Lung microvascular endothelial cell (primary cell): ENCODE measurements around the gene EIF4G1. TPM values are rescaled to one million over a fixed set of nuclear protein-coding genes. Genes with fewer than 3 reads are reported as not detected.

Experiments
- DNase-seq, 2 donors: peaks; one replicate each; pipeline versions ENCODE4 v3.0.0 to v3.0.0-alpha.2; 2010; ENCODE audit warnings: low read depth in 2 of 2
- total RNA-seq: library from RNA; depleted of rRNA; stranded (reverse); fragments of >200 nt; gene quantifications from 2 replicates; pipeline ENCODE4 v1.2.1, GENCODE V29; 2014

EIF4G1 gene
- total RNA-seq, 1 donor from 2014 or later: 237 TPM

- peak; percentile 24 to 56 for DNase-seq
These were observed 14.1 kb upstream of the EIF4G1 start for GRCh38 chr3:184300378-184300720.

- peak; percentile 44 to 62 for DNase-seq
These were observed 8.8 kb upstream of the EIF4G1 start for GRCh38 chr3:184305577-184305976.

GRCh38 chr3:184306341-184306972 is 7.9 kb upstream of the EIF4G1 start:
- no peak for DNase-seq

- no peak for DNase-seq
These were observed 6.5 kb upstream of the EIF4G1 start for GRCh38 chr3:184307915-184308314.

GRCh38 chr3:184308744-184309143 is 5.7 kb upstream of the EIF4G1 start:
- no peak for DNase-seq

- no peak for DNase-seq
These were observed 2.8 kb upstream of the EIF4G1 start for GRCh38 chr3:184311633-184312032.

GRCh38 chr3:184314700-184315542 is 515 bp downstream of the EIF4G1 start:
- peak; percentile 90 to 93 for DNase-seq

- no peak for DNase-seq
These were observed 1.1 kb downstream of the EIF4G1 start for GRCh38 chr3:184315543-184315867.

GRCh38 chr3:184315871-184316661 is 1.7 kb downstream of the EIF4G1 start:
- DNase-seq: peak in 1 of 2 donors; percentile 44

- peak in 1 of 2 donors; percentile 16 for DNase-seq
These were observed 2.4 kb downstream of the EIF4G1 start for GRCh38 chr3:184316792-184317191.

- no peak for DNase-seq
These were observed 2.8 kb downstream of the EIF4G1 start for GRCh38 chr3:184317201-184317600.

GRCh38 chr3:184320104-184320445 is 5.7 kb downstream of the EIF4G1 start:
- peak; percentile 84 to 96 for DNase-seq

GRCh38 chr3:184321666-184322065 is 7.3 kb downstream of the EIF4G1 start:
- DNase-seq: no peak

GRCh38 chr3:184322731-184323487 is 8.5 kb downstream of the EIF4G1 start:
- no peak for DNase-seq

GRCh38 chr3:184323696-184324095 is 9.3 kb downstream of the EIF4G1 start:
- DNase-seq: no peak

- no peak for DNase-seq
These were observed 10.9 kb downstream of the EIF4G1 start for GRCh38 chr3:184325269-184325668.

GRCh38 chr3:184325715-184326369 is 11.4 kb downstream of the EIF4G1 start:
- no peak for DNase-seq

GRCh38 chr3:184327171-184327570 is 12.8 kb downstream of the EIF4G1 start:
- DNase-seq: no peak

- DNase-seq: no peak
These were observed 14.1 kb downstream of the EIF4G1 start for GRCh38 chr3:184328516-184328915.

GRCh38 chr3:184332370-184333090 is 18.1 kb downstream of the EIF4G1 start:
- peak; percentile 84 to 98 for DNase-seq

- no peak for DNase-seq
These were observed 18.8 kb downstream of the EIF4G1 start for GRCh38 chr3:184333190-184333589.
